ENCODE results near the gene NINJ2. TPM values are rescaled to one million over a fixed set of nuclear protein-coding genes. Genes with fewer than 3 reads are reported as not detected.
"Not testable (repeated sequence)": the region's sequence is repeated elsewhere in the genome, so short reads cannot be mapped to it uniquely, and the experiment has no call there.

The NINJ2 gene
- total RNA-seq (1 to 10 TPM; 2.0 to 8.3 (median 3.6) TPM), polyA plus RNA-seq (10 to 100 TPM in 1 of 3 donors, 1 to 10 TPM in 2; 7.2 to 12.3 (median 9.0) TPM)

- peak within 1 kb of the TSS; percentile 44 to 59 (median 50) for H3K27ac ChIP-seq
- WGBS, 2 donors = 65 to 67% methylated on average over 17 of the region's 17 CpGs
- H3K4me3 ChIP-seq = peak within 1 kb of the TSS in 2 of 4 donors; percentile 25 to 29
- H3K4me1 ChIP-seq = peaks cover 0 to 17% (median 15%) of the 10 kb centered on the region in 4 donors
- H3K27me3 ChIP-seq = no peaks in the 10 kb centered on the region
- intact Hi-C loops (cut with DNase I) = no loop called here
- TF ChIP-seq CTCF (IDR thresholded peaks at IDR 0.05) = no peak
- no peak for DNase-seq
- no peaks in the 10 kb centered on the region for H3K9me3 ChIP-seq
- H3K36me3 ChIP-seq = no peaks in the 10 kb centered on the region
These were observed at the start of gene NINJ2 for GRCh38 chr12:663293-663871. Gene NINJ2 (minus strand): TSS chr12:663445. CDS start chr12:663360, 85 bp downstream.

- no peak for DNase-seq
- Histone ChIP-seq H3K36me3 (no peaks in the 10 kb centered on the region), H3K27ac (no peak overlapping the region), H3K9me3 (no peaks in the 10 kb centered on the region), H3K4me1 (no peaks in the 10 kb centered on the region), H3K4me3 (no peak overlapping the region), H3K27me3 (no peaks in the 10 kb centered on the region)
- WGBS, 2 donors = 69 to 71% methylated on average over 8 of the region's 8 CpGs
- intact Hi-C loops (cut with DNase I) = no loop called here
- TF ChIP-seq EP300 (IDR thresholded peaks at IDR 0.05) (no peak), POLR2AphosphoS5 (IDR thresholded peaks at IDR 0.05) (no peak), POLR2A (IDR thresholded peaks at IDR 0.05) (no peak), CTCF (IDR thresholded peaks at IDR 0.05) (no peak)
These were observed 49.1 kb upstream of the NINJ2 start for GRCh38 chr12:712172-712863.

- WGBS, 2 donors = 82 to 89% methylated on average over 7 of the region's 7 CpGs
- Histone ChIP-seq H3K4me3 (no peak overlapping the region), H3K4me1 (no peaks in the 10 kb centered on the region), H3K9me3 (no peaks in the 10 kb centered on the region), H3K27me3 (no peaks in the 10 kb centered on the region), H3K36me3 (no peaks in the 10 kb centered on the region), H3K27ac (no peak overlapping the region)
- TF ChIP-seq EP300 (IDR thresholded peaks at IDR 0.05) = no peak
- no peak for TF ChIP-seq POLR2AphosphoS5 (IDR thresholded peaks at IDR 0.05)
- no peak for TF ChIP-seq POLR2A (IDR thresholded peaks at IDR 0.05)
- TF ChIP-seq CTCF (IDR thresholded peaks at IDR 0.05) = no peak
- intact Hi-C loops (cut with DNase I) = no loop called here
- DNase-seq = no peak
These were observed 46.3 kb upstream of the NINJ2 start for GRCh38 chr12:709455-710020.

GRCh38 chr12:708084-708483 is 44.8 kb upstream of the NINJ2 start:
- DNase-seq; H3K36me3 ChIP-seq; intact Hi-C loops (cut with DNase I); H3K4me1 ChIP-seq; H3K27me3 ChIP-seq; H3K27ac ChIP-seq; H3K4me3 ChIP-seq; H3K9me3 ChIP-seq: not testable (repeated sequence)
- WGBS, 2 donors = 85 to 88% methylated on average over 3 of the region's 3 CpGs

GRCh38 chr12:704516-705242 is 41.4 kb upstream of the NINJ2 start:
- Histone ChIP-seq H3K9me3 (no peaks in the 10 kb centered on the region), H3K4me1 (no peaks in the 10 kb centered on the region), H3K27ac (no peak overlapping the region), H3K36me3 (no peaks in the 10 kb centered on the region), H3K4me3 (no peak overlapping the region), H3K27me3 (no peaks in the 10 kb centered on the region)
- TF ChIP-seq POLR2AphosphoS5 (IDR thresholded peaks at IDR 0.05) = no peak
- no peak for TF ChIP-seq EP300 (IDR thresholded peaks at IDR 0.05)
- no peak for TF ChIP-seq POLR2A (IDR thresholded peaks at IDR 0.05)
- no peak for TF ChIP-seq CTCF (IDR thresholded peaks at IDR 0.05)
- 91% methylated on average over 5 of the region's 5 CpGs for WGBS, 2 donors
- no peak for DNase-seq
- intact Hi-C loops (cut with DNase I) = no loop called here

All from sigmoid colon (tissue), 7 donors.